Body of pancreas (tissue), 4 donors: Measurements from ENCODE around the gene UTP11. TPM values are rescaled to one million over a fixed set of nuclear protein-coding genes. Genes with fewer than 3 reads are reported as not detected.

ENCODE experiments used
- ATAC-seq: fragments of 150-250 bp; one replicate; pipeline ENCODE4 v1.9.1; 2016
- DNase-seq, 4 donors: peaks; one replicate each; pipeline ENCODE4 v3.0.0-alpha.2; 2019
- H3K27ac ChIP-seq, 4 donors: fragments of 200-600 bp; sonication (generic); 1 replicate in 3 of 4; 2 replicates in 1 of 4; pipeline versions ENCODE4 v1.5.1 to v1.6.1; 2016 to 2019; ENCODE audit warnings: mild to moderate bottlenecking in 1 of 4, mixed read lengths in 1 of 4, moderate library complexity in 1 of 4
- H3K27me3 ChIP-seq, 2 donors: fragments of 200-600 bp; sonication (generic); one replicate each; pipeline ENCODE4 v1.6.0; 2016; ENCODE audit warnings: mild to moderate bottlenecking in 1 of 2
- H3K36me3 ChIP-seq, 2 donors: fragments of 200-600 bp; sonication (generic); replicated peaks in 1 of 2; 2 replicates each; pipeline ENCODE4 v1.5.1; 2016; ENCODE audit warnings: low read depth in 2 of 2; ENCODE audit not compliant: insufficient read depth in 1 of 2
- H3K4me1 ChIP-seq: fragments of 200-600 bp; sonication (generic); one replicate; pipeline ENCODE4 v1.6.0; 2016
- H3K4me3 ChIP-seq, 2 donors: fragments of 200-600 bp; sonication (generic); 1 replicate in 1 of 2; 2 replicates in 1 of 2; pipeline ENCODE4 v1.5.1; 2016 to 2019
- H3K9me3 ChIP-seq, 3 donors: fragments of 200-600 bp; sonication (generic); 1 replicate in 2 of 3; 2 replicates in 1 of 3; pipeline ENCODE4 v1.5.1; 2016
- CTCF ChIP-seq, 7 experiments: fragments of 450-650 bp in 4 of 7; fragments of 200-600 bp in 3 of 7; sonication (generic) in 3 of 7; IDR thresholded peaks; one replicate each; pipeline ENCODE4 v1.5.1; 2016 to 2019; ENCODE audit warnings: antibody characterized with exemption in 7 of 7
- POLR2A ChIP-seq, 3 donors: fragments of 450-650 bp; IDR thresholded peaks; one replicate each; pipeline ENCODE4 v1.6.1; 2016; ENCODE audit warnings: antibody characterized with exemption in 3 of 3, mild to moderate bottlenecking in 2 of 3
- WGBS, 2 donors: methylation state at CpG; one replicate each; pipeline ENCODE4 v1.1.5; 2017; 5-methylcytosine and 5-hydroxymethylcytosine counted together
- intact Hi-C: fragments of 100-400 bp; cut with DNase I; formaldehyde crosslinking; loops from one replicate; pipeline ENCODE4 v1.15.1; 2023
- total RNA-seq, 2 donors: library from RNA; depleted of rRNA; stranded (reverse); fragments of >200 nt; gene quantifications; one replicate each; pipeline ENCODE4 v1.1.0, GENCODE V29; 2016

Gene UTP11
- total RNA-seq, 2 donors from 2014 or later = 10.9 to 13.2 TPM

GRCh38 chr1:38009088-38009840, 3.3 kb upstream of the UTP11 start:
- Histone ChIP-seq H3K4me3 (no peak overlapping the region), H3K27me3 (no peaks in the 10 kb centered on the region), H3K9me3 (no peaks in the 10 kb centered on the region), H3K4me1 (peaks cover 26% of the 10 kb centered on the region), H3K27ac (no peak overlapping the region), H3K36me3 (no peaks in the 10 kb centered on the region)
- no peak for TF ChIP-seq CTCF (IDR thresholded peaks at IDR 0.05)
- no peak for TF ChIP-seq POLR2A (IDR thresholded peaks at IDR 0.05)
- ATAC-seq (no peak), DNase-seq (no peak)
- intact Hi-C loops = no loop called here
- WGBS, 2 donors = 69 to 74% methylated on average over 8 of the region's 8 CpGs

GRCh38 chr1:38009841-38010180, 2.7 kb upstream of the UTP11 start:
- Histone ChIP-seq H3K27me3 (no peaks in the 10 kb centered on the region), H3K36me3 (no peaks in the 10 kb centered on the region), H3K4me3 (no peak overlapping the region), H3K4me1 (peaks cover 25% of the 10 kb centered on the region), H3K27ac (no peak overlapping the region), H3K9me3 (no peaks in the 10 kb centered on the region)
- TF ChIP-seq CTCF (IDR thresholded peaks at IDR 0.05) (no peak), POLR2A (IDR thresholded peaks at IDR 0.05) (no peak)
- no peak for DNase-seq
- intact Hi-C loops = no loop called here
- ATAC-seq = no peak
- WGBS, 2 donors = 69 to 82% methylated on average over 5 to 6 of the region's 6 CpGs

GRCh38 chr1:38013227-38013622, 691 bp downstream of the UTP11 start:
- no peaks in the 10 kb centered on the region for H3K27me3 ChIP-seq
- H3K4me3 ChIP-seq = peak overlapping the region; percentile 33 to 78
- peaks cover 0 to 3% of the 10 kb centered on the region in 2 donors for H3K36me3 ChIP-seq
- intact Hi-C loops = no loop called here
- H3K9me3 ChIP-seq = no peaks in the 10 kb centered on the region
- peaks cover 29% of the 10 kb centered on the region for H3K4me1 ChIP-seq
- H3K27ac ChIP-seq = peak overlapping the region; percentile 79 to 88 (median 84)
- TF ChIP-seq CTCF (IDR thresholded peaks at IDR 0.05) (no peak), POLR2A (IDR thresholded peaks at IDR 0.05) (no peak)
- WGBS, 2 donors = 2 to 7% methylated on average over 4 of the region's 4 CpGs
- DNase-seq = no peak
- ATAC-seq = no peak

- Histone ChIP-seq H3K36me3 (peaks cover 0 to 11% of the 10 kb centered on the region in 2 donors), H3K27me3 (no peaks in the 10 kb centered on the region), H3K4me3 (no peak overlapping the region), H3K4me1 (peaks cover 29% of the 10 kb centered on the region), H3K27ac (no peak overlapping the region), H3K9me3 (no peaks in the 10 kb centered on the region)
- ATAC-seq = no peak
- intact Hi-C loops = no loop called here
- TF ChIP-seq CTCF (IDR thresholded peaks at IDR 0.05) (no peak), POLR2A (IDR thresholded peaks at IDR 0.05) (no peak)
- no peak for DNase-seq
- whole genome bisulfite sequencing, 2 donors = 38 to 40% methylated on average over 4 of the region's 4 CpGs
Measured at GRCh38 chr1:38014171-38014570, 1.6 kb downstream of the UTP11 start.
